GM18867 (cell line): ENCODE data around the gene DOCK1.

Experiments
- ATAC-seq: cut with Tn5 transposase; IDR thresholded peaks from one replicate; pipeline ENCODE4 v1.9.1; 2021; ENCODE audit warnings: mild to moderate bottlenecking, moderate library complexity; ENCODE audit not compliant: unreplicated experiment

The DOCK1 gene

DNA sequence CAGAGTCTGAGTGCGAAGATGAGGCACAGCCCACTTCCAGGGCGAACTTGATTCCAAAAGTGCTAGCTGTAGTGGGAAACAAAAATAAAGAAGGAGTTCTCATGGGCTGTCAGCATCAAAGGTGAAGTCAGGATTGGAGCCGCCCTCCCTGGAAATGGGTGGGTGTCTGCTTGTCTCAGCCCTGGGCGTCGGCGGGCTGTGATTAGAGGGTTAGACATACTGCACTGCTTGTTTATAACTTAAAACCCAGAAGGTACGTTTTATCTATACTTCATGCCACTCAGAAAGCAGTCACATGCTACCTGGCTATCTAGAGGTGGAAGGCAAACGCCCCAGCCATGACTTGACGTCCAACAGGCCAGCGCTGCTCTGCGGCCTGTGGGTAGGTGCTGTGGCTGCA, 535.1 kb downstream of the DOCK1 start:
- no peak for ATAC-seq

DNA sequence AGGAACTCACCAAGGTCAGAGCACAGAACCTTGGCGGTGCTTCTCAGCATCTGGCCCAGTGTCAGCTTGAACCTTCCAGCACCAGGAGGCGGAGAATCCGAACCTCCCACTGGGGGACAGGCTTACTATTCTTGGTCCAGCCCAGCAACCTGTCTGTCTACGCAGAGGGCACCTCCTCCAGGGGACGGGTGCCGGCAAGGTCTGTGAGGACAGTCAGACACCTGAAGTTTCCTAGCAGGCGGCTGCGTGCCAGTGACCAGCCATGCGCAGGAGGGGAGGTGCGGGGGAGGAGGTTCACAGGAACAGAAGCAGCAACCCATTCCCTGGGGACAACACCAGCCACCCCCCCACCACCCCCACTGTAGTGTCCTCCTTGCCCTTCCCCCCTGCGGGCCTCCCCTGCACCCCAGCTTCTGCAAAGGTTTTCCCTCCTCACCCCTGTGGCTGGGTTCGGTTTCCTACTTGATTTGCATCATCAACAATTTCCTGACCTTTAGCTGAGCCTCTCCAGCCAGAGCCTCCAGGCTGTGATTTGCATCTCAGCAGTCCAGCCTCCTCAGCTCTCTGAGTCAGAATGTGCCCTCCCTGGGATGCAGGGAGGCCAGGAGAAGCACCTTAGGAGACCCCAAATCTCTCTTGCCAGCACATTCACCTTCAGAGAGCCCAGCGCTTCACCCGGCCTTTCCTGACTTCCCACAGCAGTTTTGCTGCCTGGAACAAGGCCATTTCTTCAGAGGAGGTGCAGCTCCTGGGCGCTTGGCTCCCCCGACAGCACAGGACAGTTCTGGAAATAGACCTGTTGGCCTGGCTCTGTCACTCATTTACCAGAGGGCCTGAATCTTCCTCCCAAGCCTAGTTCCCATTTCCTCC, 536.4 kb downstream of the DOCK1 start:
- no peak for ATAC-seq

DNA sequence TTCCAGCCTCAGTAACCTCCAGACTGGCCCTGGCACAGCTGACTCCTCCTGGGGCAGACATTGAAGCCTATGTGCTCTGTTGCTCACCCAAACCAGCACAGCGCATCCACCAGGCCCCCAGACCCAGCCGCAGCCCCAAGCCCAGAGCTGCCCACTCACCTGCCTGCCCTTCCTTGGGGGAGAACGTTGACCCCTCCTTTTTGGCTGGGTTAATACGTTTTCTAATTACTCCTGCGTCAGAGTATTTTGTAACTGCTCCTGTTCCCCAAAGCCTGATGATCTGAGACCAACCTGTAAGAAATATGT, 536.9 kb downstream of the DOCK1 start:
- no peak for ATAC-seq

DNA sequence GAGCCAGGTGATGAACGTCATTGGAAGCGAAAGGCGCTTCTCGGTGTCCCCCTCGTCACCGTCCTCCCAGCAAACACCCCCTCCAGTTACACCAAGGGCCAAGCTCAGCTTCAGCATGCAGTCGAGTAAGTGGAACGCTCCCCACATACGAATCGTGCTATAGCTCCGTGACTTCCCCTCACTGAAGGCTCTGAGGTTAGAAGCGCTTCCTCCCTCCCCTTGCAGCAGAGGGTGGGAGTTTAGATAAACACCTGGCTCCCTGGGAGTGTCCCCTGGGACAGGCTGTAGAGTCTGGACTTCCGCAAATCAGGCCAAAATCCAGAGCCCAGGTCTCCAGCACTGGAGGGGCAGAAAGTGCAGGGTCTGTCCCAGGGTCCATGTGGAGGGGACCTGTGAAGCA, 538.9 kb downstream of the DOCK1 start:
- no peak for ATAC-seq

DNA sequence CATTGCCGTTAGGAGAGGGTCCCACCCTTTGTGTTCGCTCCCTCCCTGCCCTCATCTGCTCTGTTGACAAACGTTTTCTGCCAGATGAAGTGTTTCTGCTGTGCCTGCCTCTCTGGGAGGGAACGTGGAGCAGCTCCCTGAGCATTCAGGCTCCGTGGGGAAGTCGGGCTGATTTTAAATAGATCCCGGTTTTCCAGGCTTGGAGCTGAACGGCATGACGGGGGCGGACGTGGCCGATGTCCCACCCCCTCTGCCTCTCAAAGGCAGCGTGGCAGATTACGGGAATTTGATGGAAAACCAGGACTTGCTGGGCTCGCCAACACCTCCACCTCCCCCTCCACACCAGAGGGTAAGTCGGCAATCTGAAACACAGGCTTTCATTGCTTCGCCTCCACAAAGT, 542.0 kb downstream of the DOCK1 start:
- ATAC-seq = no peak

DNA sequence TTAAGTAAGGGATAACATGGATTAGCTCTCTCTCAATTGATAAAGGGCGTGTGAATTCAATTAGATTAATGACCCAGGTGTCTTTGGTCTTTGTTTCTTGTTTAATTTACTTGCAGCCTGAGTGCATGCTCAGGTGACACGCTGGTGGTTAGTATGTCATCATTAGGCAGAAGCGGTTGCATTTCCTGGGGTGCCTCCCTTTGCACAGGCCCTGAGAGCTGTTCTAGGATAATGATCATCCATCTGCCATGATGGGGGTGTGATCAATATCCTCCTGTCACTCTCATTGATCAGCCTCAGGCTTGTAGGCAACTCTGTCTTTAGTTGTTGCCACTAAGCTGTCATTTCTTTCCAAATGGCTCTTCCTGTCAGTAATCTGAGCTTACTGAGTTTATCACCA, 544.3 kb downstream of the DOCK1 start:
- no peak for ATAC-seq

DNA sequence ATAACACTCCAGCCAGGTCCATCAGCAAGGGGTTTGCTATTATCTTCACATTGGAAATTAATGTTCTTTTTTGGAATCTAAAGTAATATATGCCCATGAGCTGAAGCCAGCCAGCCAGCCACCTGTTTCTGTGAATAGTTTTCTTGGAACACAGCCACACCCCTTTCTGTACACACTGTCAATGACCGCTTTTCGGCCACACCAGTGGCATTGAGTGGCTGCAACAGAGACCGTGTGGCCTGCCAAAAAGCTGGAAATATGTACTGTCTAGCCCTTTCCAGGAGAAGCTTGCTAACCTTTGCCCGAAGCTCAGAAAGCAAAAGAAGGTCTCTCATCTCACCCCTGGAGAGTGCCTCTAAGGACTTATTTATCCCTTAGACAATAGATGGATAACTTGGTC, 545.4 kb downstream of the DOCK1 start:
- no peak for ATAC-seq

DNA sequence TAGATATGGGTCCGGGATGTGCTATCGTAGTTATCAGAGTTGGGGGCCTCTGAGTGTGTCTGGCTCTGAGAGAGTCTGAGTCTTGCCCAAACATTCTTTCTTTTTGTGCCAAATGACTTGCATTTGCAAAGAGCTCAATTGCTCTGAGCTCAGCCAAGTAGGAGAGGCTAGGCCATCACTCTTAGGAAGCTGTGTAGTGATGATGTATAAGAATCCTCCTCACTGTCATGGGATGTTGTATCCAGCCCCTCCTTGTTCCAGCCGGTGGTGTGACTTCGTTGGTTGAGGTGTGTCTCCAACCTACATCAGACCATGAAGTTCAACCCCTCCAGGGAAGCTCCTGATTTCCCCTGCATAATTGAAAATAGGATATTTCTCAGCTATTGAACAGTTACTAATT, 546.4 kb downstream of the DOCK1 start:
- no peak for ATAC-seq

DNA sequence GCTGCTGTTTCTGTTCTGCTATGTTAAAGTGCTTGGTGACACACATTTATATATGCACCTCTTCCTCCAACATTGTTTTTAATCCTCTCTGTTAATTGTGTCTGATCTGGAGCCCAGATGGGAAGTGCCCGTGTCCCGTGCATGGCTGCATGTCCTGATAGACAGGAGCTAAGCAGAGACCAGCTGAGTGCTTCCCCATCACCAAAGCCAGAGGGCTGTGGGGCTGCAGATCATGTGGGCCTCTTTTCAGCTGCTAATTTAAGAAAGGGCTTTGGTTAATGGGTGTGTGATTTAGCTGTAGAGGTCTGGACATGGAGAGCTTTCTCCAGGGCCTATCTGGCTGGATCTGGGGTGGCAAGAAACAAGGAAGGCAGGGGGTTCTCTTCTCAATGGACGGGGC, 547.3 kb downstream of the DOCK1 start:
- ATAC-seq = no peak

DNA sequence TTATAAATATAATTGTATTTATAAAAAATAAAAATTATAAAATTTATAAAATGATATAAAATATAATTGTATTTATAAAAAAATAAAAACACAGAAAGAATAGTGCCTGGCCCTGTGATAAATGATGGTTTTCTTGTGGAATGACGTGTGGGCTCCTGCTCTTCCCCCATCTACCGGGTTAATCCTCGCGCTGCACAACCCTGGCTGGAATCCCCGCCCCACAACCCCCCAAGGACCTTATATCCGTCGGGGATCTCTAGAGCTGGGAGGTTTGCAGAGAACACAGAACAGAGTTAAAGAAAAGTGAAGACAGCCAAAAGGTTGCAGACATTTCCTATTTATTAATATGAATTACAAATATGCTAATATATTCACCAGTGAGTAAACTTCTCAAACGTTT, 548.5 kb downstream of the DOCK1 start:
- no peak for ATAC-seq

DNA sequence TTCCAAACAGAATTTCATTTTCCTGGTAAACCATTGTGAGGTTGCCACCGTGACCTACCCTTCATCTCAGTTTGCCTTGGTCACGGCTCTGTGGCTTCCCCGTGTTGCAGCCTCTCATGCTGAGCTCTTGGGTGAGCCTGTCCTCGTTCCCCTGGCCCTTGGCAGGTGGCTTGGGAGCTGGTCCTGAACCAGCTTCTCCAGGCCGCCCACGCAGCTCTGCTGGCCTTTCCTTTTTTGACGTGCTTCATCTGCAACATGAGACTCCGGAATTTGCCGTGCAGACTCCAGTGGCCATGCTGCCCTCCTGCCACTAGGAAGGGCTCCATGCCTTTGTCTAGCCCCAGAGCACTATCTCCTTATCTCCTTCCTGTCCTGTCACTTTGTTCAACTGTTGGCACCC, 550.9 kb downstream of the DOCK1 start:
- ATAC-seq = no peak

DNA sequence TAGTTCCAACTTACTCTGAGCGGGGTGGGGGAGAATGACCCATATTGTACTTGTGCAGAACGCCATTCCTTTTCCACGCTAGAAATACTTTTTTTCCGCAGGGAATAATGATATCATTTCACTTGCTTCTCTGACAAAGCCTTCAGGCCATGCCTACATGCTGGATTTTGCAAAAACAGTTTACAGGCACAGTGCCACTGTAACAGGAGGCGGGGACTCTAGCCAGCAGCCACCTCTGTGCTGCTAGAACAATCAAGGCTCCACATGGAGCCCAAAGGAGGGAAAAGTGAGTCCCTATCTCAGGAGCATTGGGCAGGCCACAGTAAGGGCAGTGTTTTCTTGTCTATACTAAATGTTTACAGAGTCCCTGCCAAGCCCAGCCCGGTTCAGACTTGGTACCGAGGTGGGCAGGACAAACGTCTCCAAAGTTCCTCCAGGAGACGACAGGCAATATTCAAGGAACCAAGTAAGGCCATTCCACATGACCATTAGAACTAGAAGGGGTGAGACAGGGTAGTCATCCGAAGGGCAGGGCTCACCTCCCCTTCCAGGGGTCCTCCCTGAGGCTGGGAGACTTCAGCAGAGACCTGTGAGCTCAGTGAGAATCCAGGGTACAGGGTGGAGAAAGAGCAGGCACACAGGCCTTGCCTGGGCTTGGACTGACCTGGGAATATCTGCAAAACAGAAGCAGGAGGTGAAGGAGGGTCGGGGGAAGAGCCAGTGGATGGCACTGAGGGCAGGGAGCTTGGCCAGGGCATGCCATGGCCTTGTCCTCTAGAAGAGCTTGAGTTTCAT, 553.0 kb downstream of the DOCK1 start:
- no peak for ATAC-seq

DNA sequence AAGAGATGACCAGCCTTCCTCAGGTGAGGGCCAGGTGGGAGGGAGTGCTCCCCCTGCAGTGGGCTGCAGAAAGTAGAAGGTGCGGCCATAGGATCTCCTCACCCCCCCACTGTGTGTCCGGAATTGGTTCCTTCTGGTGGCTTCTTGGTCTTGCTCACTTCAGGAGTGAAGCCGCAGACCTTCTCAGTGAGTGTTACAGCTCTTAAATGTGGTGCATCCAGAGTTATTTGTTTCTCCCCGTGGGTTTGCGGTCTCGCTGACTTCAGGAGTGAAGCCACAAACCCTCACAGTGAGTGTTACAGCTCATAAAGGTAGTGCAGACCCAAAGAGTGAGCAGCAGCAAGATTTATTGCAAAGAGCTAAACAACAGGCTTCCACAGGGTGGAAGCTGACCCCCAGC, 553.6 kb downstream of the DOCK1 start:
- ATAC-seq = no peak

DNA sequence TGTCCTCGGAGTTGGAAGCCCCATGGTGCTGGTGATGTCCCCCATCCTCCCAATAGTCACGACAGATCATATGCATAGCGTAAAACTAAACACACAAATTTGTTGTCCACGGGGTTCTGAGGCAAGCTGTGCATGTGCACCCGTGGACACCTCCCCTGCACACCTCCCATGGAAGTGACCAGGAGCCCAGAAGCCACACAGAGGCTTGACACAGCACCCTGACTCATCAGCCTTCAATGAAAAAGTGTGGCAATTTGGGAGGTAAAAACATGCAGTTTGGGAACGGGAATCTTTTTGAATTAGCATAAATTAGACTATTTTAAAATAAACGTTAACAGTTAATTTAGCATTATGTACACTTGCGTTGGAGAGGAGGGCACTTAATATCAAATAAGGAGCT, 554.7 kb downstream of the DOCK1 start:
- ATAC-seq = no peak

DNA sequence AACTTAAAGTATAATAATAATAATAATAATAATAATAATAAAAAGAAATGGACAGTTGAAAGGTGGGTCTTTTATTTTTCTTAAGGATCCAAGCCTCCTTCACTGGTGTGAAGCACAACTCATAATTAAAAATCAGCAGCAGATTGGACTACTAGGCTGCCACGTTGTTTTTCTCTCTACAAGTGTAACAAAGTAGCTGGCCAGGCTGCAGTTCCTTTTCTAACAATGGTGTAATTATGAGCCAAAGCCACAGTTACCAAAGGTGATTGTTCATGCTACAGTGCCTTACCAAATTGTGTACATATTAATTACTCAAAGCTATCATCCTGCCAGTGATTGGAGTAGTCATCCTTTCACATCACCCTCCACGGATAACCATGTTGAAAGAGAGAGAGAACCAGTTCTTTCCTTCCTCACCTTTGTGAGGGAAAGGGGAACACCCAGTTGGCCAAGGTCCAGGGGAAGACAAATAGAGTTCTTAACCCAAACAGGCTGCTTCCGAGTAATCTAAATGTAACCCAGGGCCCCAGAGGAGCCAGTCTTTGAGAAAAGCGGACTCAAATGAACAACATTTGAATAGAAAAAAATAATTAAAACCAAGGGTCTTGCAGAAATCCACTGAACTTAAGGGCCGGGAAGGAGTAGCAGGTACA, 557.5 kb downstream of the DOCK1 start:
- ATAC-seq = no peak

DNA sequence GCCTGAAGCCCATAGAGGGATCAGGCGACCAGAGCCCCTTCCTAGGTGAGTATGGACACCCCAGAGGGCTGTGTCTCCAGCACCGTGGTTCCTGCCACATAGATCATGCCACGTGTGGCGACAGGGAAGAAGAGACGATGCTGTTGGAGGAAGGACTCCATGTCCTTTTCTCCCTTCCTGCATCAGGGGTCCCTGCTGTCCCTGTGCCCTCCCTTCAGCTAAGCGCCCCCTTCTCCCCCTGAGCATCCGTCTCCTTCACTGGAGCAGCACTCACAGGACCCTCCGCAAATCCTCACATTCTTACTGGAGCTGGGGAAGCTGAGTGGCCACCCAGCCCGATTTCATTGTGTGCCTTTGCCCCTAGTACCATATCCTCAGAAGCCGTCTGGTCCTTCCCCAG, 558.3 kb downstream of the DOCK1 start:
- no peak for ATAC-seq

DNA sequence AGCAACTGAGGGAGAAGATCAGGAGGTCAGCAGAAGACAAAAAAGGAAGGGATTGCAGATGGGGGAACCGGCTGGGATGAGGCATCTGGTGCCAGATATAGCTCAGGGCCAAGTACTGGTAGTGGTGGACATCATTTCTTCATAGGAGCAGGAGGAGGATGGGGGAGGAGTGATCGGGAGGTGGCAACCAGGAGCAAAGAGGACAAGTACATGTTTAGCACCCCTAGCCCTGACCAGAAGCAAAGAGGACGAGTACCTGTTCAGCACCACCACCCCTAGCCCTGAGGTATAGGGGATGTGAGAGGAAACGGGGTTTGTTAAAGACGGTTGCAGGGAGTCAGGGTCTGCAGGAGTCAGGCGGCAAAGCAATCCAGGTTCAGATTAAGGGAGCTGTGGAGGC, 559.3 kb downstream of the DOCK1 start:
- no peak for ATAC-seq

DNA sequence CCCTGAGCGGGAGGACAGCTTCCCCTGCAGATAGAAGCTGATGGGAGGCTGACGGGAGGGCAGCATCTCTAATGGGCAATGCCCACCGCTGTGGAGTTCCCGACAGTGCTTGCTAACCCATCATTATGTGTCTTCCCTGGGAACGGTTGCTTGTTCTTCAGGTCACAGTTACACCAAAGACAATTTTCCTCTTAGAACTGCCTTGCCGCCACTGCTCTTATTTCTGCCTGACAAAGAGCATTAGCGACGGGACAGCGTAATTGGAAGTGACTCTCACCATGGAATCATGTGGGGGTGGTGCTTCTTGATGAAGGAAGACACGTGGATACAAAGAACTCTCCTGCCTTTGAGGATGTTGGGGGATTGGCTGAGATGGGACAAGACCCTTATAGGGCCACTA, 562.6 kb downstream of the DOCK1 start:
- ATAC-seq = no peak

DNA sequence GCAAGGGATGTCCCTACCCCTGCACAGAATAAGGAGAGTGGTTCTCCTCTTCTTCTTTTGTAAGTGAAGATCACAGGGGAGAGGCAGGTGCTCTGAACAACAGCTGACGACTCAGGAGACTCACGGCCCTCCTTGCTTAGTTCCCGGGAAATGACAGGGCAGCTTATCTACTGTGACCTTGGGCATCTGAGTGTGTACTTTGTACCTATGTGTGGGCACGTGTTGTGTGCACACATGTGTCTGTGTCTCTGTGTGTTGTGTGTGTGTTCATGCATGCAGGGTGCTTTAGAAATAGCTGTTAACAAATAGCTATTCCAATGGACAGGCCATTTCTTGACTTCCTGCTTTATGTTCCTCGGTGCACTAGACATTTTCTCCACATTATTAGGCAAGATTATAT, 563.4 kb downstream of the DOCK1 start:
- ATAC-seq = no peak

DNA sequence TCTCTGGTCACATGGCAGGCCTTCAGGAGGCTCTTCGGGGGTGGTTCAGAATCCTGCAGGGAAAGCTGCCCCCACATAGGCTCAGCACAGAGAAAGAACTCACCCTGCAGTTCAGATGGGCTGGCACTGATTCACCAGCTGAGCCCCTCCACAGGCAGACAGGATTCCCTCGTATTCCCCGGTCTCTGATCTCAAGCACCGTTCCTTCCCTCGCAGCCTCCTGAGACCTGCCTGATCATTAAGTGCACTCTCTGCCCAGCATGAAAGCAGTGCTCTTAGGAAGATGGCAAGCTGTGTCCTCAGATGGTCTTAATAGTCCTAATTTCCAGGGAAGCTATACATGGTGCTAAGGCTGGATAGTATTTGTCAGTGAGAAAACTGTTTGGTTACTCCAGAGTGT, 565.7 kb downstream of the DOCK1 start:
- no peak for ATAC-seq

DNA sequence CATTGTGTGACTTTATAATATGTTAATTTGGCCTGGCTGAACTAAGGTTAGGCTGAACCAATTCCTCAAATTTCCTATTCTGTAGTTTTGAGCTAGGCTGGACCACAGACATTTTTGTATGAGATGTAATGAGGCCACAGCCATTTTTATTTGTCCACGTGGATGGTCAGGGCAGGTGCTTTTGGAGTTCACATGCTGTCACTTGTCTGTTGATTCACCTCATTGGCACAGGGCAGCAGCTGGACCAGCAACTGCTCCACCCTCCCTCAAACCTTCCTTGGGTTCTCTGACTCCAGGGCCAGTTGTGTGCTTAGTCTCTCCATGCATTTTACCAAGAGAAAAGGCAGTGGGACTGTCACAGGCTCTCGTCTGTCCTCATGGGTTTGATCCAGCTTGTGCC, 567.7 kb downstream of the DOCK1 start:
- ATAC-seq = no peak

DNA sequence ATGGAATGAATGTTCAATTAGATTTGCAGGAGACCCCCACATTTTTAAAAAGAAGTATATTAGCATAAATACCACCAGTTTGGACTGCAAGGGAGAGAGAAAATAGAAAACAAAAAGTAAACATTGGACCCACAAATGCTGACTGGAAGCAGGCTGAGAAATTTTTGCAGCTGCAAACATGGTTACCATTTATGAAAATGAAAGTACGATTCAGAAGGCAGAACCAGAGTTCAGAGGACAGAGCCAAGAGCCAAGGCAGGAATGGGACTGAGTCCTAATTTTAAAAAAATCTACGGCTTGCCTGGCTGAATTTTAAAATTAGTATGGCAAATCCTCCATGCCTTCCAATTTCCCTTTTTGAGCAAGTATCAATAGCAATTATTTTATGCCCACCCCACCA, 569.3 kb downstream of the DOCK1 start:
- ATAC-seq = no peak
